SU-DHL-6 (cell line): ENCODE results near the gene TKT.

Experiments
- CTCF ChIP-seq: fragments of 200-600 bp; sonication (generic); IDR thresholded peaks from one replicate; pipeline ENCODE4 v1.5.1; 2017; ENCODE audit warnings: antibody characterized with exemption, mild to moderate bottlenecking, low read length, moderate library complexity; ENCODE audit not compliant: insufficient read depth, poor library complexity, severe bottlenecking
- EZH2phosphoT487 ChIP-seq: fragments of 200-600 bp; sonication (generic), shearing (Covaris generic); conservative IDR thresholded peaks from 2 replicates; pipeline ENCODE4 v1.6.1; 2018; ENCODE audit warnings: mild to moderate bottlenecking, antibody characterized with exemption, low read length, moderate library complexity, mixed read lengths

DNA sequence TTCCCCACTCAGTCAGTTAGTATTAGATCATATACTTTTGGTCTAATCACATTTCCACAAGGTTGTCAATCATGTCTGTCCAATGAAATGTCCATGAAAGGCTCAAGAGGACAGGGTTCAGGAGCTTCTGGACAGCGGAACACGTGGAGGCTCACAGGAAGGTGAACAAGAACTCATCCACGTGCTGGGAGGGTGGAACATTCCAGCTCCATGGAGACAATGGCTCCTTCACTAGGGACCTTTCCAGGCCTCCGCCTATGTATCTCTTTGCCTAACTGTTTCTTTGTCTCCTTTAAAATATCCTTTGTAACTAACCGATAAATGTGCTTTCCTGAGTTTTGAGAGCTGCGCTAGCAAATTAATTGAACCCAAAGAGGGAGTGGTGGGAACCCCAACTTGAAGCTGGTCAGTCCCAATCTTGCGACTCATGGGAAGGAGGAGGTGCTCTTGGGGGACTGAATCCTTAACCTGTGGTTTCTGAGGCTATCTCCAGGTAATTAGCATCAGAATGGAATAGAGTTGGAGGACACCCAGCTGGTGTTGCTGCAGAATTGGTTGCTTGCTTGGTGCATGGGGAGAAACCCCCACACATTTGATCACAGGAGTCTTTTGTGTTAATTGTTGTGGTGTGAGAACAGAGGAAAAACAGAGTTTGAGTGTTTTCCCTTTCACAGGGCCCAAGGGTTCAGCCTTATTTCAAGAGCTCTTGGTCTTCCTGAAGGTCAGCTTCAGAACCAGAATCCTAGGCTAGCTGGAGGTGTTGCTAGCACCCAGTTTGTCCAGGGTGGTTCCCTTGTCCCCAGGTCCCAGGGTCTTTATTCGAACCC lies 3.0 kb upstream of the TKT start:
- TF ChIP-seq CTCF: no peak
- no peak for TF ChIP-seq EZH2phosphoT487
